PC-3 (cell line): ENCODE data around the gene DOK3. TPM values are rescaled to one million over a fixed set of nuclear protein-coding genes. Genes with fewer than 3 reads are reported as not detected.

Experiments used
- ATAC-seq: fragments of 200-7000 bp; cut with Tn5 transposase; 2 replicates; pipeline ENCODE4 v1.9.1; 2020; ENCODE audit warnings: mild to moderate bottlenecking, moderate library complexity
- BruUV-seq: library from RNA; stranded (reverse); fragments of 400-500 nt; replicated peaks from 2 replicates; lab custom pipeline; 2021; lab: Mats Ljungman, UMichigan
- CTCF ChIA-PET: fragments of 300-600 bp; sonication (Branson Sonifier 250); formaldehyde crosslinking; loops from one replicate; lab custom pipeline; 2022; ENCODE audit warnings: antibody characterized with exemption; lab: Charles Lee
- POLR2A ChIA-PET: fragments of 300-600 bp; sonication (Branson Sonifier 250); formaldehyde crosslinking; loops from one replicate; lab custom pipeline; 2022; ENCODE audit warnings: antibody characterized with exemption; ENCODE audit not compliant: unreplicated experiment; lab: Charles Lee
- DNase-seq: peaks from one replicate; pipeline ENCODE4 v3.0.0-alpha.2; 2015
- H2AFZ ChIP-seq: fragments of 300-600 bp; sonication (generic); 2 replicates; pipeline ENCODE4 v1.6.0; 2016; ENCODE audit warnings: antibody characterized with exemption, low read length
- H3F3A ChIP-seq: fragments of 300-600 bp; sonication (generic); one replicate; pipeline ENCODE4 v1.6.0; 2017; ENCODE audit warnings: antibody characterized with exemption, low read length, control low read depth, mild to moderate bottlenecking; ENCODE audit not compliant: unreplicated experiment
- H3K27ac ChIP-seq: fragments of 300-600 bp; sonication (generic); 2 replicates; pipeline ENCODE4 v1.5.1; 2016; ENCODE audit warnings: mild to moderate bottlenecking, low read length
- H3K27me3 ChIP-seq: fragments of 300-600 bp; sonication (generic); 2 replicates; pipeline ENCODE4 v1.6.1; 2016; ENCODE audit warnings: low read length, mixed read lengths
- H3K36me3 ChIP-seq: fragments of 300-600 bp; sonication (generic); 2 replicates; pipeline ENCODE4 v1.6.1; 2016; ENCODE audit warnings: low read depth, mixed run types, low read length, mixed read lengths
- H3K4me1 ChIP-seq: fragments of 300-600 bp; sonication (generic); 2 replicates; pipeline ENCODE4 v1.5.1; 2016; ENCODE audit warnings: low read length; ENCODE audit not compliant: insufficient read depth
- H3K4me2 ChIP-seq: fragments of 300-600 bp; sonication (generic); 2 replicates; pipeline ENCODE4 v1.6.0; 2016; ENCODE audit warnings: low read length
- H3K4me3 ChIP-seq: fragments of 300-600 bp; sonication (generic); 2 replicates; pipeline ENCODE4 v1.5.1; 2016; ENCODE audit warnings: mild to moderate bottlenecking, low read length, mixed read lengths
- H3K79me2 ChIP-seq: fragments of 300-600 bp; sonication (generic); 2 replicates; pipeline ENCODE4 v1.6.1; 2017; ENCODE audit warnings: low read length, mixed read lengths
- H3K9ac ChIP-seq: fragments of 300-600 bp; sonication (generic); 2 replicates; pipeline ENCODE4 v1.6.0; 2016; ENCODE audit warnings: mild to moderate bottlenecking, low read length
- H3K9me2 ChIP-seq: fragments of 300-600 bp; sonication (generic); replicated peaks from 2 replicates; pipeline ENCODE4 v1.6.1; 2016; ENCODE audit warnings: mixed run types, low read length, mixed read lengths
- H3K9me3 ChIP-seq: fragments of 300-600 bp; sonication (generic); 2 replicates; pipeline ENCODE4 v1.6.1; 2016; ENCODE audit warnings: low read length, mixed read lengths
- H4K20me1 ChIP-seq: fragments of 300-600 bp; sonication (generic); 2 replicates; pipeline ENCODE4 v1.6.1; 2016; ENCODE audit warnings: low read length, mixed read lengths
- CTCF ChIP-seq: fragments of 300-600 bp; sonication (generic); conservative IDR thresholded peaks from 2 replicates; pipeline ENCODE4 v1.5.1; 2017; ENCODE audit warnings: antibody characterized with exemption, low read depth, mild to moderate bottlenecking, low read length
- EZH2 ChIP-seq: fragments of 300-600 bp; sonication (generic); IDR thresholded peaks from one replicate; pipeline ENCODE4 v1.6.1; 2017; ENCODE audit warnings: antibody characterized with exemption, mild to moderate bottlenecking, low read length; ENCODE audit not compliant: unreplicated experiment
- EZH2phosphoT487 ChIP-seq: fragments of 300-600 bp; sonication (generic); IDR thresholded peaks from 2 replicates; pipeline ENCODE4 v1.6.1; 2018; ENCODE audit warnings: mild to moderate bottlenecking, antibody characterized with exemption, low read length, borderline replicate concordance
- intact Hi-C: fragments of 100-400 bp; cut with micrococcal nuclease; formaldehyde crosslinking; loops from 2 replicates; pipeline ENCODE4 v1.9.0; 2023
- total RNA-seq: library from RNA; depleted of rRNA; stranded (reverse); fragments of >200 nt; gene quantifications from 2 replicates; pipeline ENCODE4 v1.2.3, GENCODE V29; 2014

The DOK3 gene
- total RNA-seq, 1 experiment from 2014 or later: 6.2 TPM

GRCh38 chr5:177502886-177503285, 6.7 kb downstream of the DOK3 start:
- no peak overlapping the region for H3K9ac ChIP-seq

GRCh38 chr5:177501874-177502678, 7.5 kb downstream of the DOK3 start:
- H4K20me1 ChIP-seq: no peaks in the 10 kb centered on the region
- BruUV-seq: no TSS peak
- no peaks in the 10 kb centered on the region for H3K27me3 ChIP-seq
- ChIA-PET POLR2A (no interaction called here), CTCF (interaction anchor here (0.7 kb wide), 1 partner anchor 112 kb away, joined by 4 read pairs; no protein-coding TSS in a partner anchor)
- H3K27ac ChIP-seq: no peak overlapping the region
- no peaks in the 10 kb centered on the region for H3F3A ChIP-seq
- H3K9ac ChIP-seq: no peak overlapping the region
- H3K4me1 ChIP-seq: peaks cover 5% of the 10 kb centered on the region; the same call in 1 of the 2 replicates
- no peak overlapping the region for H2AFZ ChIP-seq
- intact Hi-C loops: loop anchor here (1.0 to 5.0 kb wide), 4 partner anchors 47 to 390 kb away; no protein-coding TSS in a partner anchor
- TF ChIP-seq EZH2phosphoT487: no peak
- no peak for TF ChIP-seq CTCF
- no peak for TF ChIP-seq EZH2
- no peaks in the 10 kb centered on the region for H3K36me3 ChIP-seq
- H3K79me2 ChIP-seq: peaks cover 2% of the 10 kb centered on the region; the same call in 1 of the 2 replicates
- no peak for DNase-seq
- no peaks in the 10 kb centered on the region for H3K9me2 ChIP-seq
- no peak overlapping the region for H3K4me3 ChIP-seq
- H3K9me3 ChIP-seq: no peaks in the 10 kb centered on the region
- ATAC-seq: no peak
- H3K4me2 ChIP-seq: no peak overlapping the region

More at GRCh38 chr5:177502886-177503285, 6.7 kb downstream of the DOK3 start:
- H3K4me3 ChIP-seq: no peak overlapping the region
- H3K27ac ChIP-seq: no peak overlapping the region
- H3K27me3 ChIP-seq: no peaks in the 10 kb centered on the region
- intact Hi-C loops: loop anchor here (5.0 kb wide), 1 partner anchor 391 kb away; no protein-coding TSS in a partner anchor
- H2AFZ ChIP-seq: no peak overlapping the region
- H3K9me2 ChIP-seq: no peaks in the 10 kb centered on the region
- POLR2A ChIA-PET: no interaction called here
- H4K20me1 ChIP-seq: no peaks in the 10 kb centered on the region
- no peak for ATAC-seq
- no TSS peak for BruUV-seq
- TF ChIP-seq EZH2 (no peak), EZH2phosphoT487 (no peak), CTCF (no peak)
- CTCF ChIA-PET: no interaction called here
- no peaks in the 10 kb centered on the region for H3K9me3 ChIP-seq
- DNase-seq: no peak
- no peak overlapping the region for H3K4me2 ChIP-seq
- no peaks in the 10 kb centered on the region for H3F3A ChIP-seq
- H3K4me1 ChIP-seq: peaks cover 5% of the 10 kb centered on the region; the same call in 1 of the 2 replicates
- no peaks in the 10 kb centered on the region for H3K79me2 ChIP-seq
- H3K36me3 ChIP-seq: no peaks in the 10 kb centered on the region
